GM18907 (cell line): ENCODE measurements around the gene EYA4.
A peak's percentile ranks its signal among the peaks of the same experiment; 100 is the strongest.

ENCODE experiments used
- ATAC-seq: cut with Tn5 transposase; IDR thresholded peaks from one replicate; pipeline ENCODE4 v1.9.1; 2021; ENCODE audit warnings: mild to moderate bottlenecking, moderate library complexity; ENCODE audit not compliant: unreplicated experiment

The EYA4 gene, protein sequence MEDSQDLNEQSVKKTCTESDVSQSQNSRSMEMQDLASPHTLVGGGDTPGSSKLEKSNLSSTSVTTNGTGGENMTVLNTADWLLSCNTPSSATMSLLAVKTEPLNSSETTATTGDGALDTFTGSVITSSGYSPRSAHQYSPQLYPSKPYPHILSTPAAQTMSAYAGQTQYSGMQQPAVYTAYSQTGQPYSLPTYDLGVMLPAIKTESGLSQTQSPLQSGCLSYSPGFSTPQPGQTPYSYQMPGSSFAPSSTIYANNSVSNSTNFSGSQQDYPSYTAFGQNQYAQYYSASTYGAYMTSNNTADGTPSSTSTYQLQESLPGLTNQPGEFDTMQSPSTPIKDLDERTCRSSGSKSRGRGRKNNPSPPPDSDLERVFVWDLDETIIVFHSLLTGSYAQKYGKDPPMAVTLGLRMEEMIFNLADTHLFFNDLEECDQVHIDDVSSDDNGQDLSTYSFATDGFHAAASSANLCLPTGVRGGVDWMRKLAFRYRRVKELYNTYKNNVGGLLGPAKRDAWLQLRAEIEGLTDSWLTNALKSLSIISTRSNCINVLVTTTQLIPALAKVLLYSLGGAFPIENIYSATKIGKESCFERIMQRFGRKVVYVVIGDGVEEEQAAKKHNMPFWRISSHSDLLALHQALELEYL

DNA sequence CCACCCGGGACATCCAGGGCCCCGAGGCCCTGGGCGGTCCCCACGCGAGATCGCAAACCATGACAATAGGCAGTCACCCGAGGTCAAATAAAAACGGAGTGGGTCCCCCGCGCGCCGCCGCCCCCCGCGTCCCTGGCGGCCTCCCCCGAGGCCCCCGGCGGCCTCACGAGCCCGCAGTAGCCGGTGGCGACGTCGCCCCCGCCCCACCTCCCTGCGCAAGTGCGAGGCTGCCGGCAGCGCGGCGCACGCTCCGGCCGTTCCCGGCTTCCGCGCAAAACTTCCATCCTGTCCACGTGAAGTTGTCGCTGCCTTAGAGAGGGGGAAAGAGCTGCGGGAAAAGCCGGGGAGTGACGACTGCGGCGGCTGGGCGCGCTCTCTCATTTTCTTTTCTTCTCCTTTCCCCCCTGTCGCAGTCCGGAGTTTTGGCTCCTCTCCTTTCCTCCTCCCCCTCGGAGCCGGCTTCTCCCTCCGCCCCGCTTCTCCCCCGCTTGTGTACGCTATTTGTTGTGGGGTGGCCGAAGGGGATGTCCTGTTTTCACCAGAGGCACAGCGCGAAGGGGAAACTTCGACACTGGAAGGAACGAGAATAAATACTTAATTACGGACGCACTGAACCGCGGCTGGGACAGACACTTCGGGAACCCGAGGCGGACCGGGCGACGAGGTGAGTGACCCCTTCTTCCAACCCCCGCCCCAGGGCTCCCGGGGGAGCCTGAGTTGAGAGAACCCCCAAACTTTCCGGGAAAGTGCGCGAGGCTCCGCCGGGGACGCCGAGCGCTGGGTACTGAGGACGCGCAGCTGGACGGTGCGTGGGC, at the start of gene EYA4:
TSS of gene EYA4 (plus strand) at position 272 of the 815 bp plus-strand sequence. CDS start 33,424 bp downstream, outside the sequence.
- ATAC-seq = no peak

DNA sequence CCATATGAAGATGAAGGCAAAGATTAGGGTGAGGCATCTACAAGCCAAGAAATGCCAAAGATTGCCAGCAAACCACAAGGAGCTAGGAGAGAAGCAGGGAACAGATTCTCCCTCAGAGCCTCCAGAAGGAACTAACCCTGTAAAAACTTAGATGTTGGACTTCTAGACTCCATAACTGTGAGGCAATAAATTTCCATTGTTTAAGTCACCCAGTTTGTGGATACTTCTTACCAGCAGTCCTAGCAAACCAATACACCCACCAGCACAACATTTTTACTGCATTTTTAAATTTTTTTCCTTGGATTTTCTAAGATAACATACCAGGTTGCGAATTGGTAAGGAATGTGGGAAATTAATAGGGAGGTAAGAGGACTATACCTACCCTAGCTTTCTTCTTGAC, 47.8 kb upstream of the EYA4 start:
- no peak for ATAC-seq

DNA sequence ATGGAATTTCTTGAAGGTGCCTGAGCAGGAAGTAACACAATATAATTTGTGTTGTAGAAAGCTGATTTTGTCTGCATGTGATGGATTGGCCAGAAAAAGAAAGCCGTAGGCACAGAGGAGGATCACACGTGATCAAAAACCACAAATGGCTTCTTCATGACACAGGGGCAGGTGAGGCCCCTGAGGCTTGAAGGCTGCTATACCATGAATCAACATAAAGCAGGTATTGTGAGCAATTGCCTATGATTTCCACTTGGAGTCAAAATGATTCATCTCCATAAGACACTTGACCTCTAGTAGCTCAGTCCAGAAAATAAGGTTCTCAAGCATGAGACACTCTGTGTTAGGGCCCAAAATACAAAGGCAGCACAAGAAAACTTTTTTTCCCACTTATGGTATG, 42.4 kb upstream of the EYA4 start:
- ATAC-seq = no peak

DNA sequence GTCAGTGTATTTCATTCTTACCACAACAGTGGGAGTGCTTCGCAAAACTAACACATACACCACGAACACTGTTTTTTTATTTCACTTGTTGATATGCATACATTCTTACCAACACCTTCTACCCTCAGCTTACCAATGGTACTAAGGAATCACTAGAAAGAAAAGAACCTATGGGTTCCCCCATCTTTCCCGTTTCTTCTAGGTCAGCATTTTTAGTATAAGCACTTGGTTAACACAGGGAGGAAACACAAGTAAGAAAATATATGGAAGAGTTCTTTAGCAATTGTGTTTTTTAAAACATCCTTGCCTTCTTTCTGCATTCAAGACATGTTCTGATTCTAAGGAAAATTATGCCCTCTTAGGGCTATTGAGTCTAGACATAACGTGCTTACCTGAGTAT, 39.9 kb upstream of the EYA4 start:
- ATAC-seq = no peak

DNA sequence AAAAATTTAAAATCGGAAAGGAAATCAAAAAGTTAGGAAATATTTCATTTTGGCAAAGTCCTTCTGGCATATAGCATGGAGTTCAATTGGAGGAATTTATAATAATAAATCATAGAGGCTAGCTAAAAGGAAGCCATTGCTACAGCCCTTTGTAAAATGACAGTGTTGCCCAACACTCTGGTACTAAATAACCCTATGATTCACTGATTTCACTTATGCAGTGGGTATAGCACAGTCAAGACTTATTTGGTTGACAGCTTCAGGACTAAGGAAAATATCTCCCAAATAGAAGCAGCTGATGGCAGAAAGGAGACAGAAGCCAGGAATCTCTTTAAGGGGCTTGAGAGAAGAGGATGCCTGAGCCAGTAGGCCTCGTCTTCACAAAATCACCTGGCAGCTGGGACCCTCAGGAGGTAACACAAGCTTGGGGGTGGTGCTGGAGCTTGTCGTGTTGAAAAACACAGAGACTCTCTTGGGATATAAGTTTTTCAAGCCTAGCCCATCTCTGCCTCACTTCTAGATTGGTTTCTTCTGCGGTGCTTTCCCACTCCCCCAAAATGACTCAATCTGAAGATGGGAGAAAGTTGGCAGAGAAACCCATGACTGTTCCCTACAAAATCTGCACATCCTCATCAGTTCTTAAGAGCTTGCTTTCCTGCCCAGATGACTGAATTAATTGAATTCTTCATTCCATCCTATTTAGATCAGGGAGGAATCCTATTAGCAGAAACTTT, 38.4 kb upstream of the EYA4 start:
- no peak for ATAC-seq

DNA sequence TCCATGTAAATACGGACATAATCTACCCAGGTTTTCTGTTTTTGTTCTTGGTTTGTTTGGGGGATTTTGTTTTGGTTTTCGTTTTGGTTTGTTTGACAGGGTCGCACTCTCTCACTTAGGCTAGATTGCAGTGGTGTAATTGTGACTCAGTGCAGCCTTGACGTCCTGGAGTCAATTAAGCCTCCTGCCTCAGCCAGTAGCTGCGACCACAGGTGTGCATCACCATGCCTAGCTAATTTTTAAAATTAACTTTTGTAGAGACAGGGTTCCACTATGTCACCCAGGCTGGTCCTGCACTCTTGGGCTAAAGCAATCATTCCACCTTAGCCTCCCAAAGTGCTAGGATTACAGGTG, 37.8 kb upstream of the EYA4 start:
- no peak for ATAC-seq

DNA sequence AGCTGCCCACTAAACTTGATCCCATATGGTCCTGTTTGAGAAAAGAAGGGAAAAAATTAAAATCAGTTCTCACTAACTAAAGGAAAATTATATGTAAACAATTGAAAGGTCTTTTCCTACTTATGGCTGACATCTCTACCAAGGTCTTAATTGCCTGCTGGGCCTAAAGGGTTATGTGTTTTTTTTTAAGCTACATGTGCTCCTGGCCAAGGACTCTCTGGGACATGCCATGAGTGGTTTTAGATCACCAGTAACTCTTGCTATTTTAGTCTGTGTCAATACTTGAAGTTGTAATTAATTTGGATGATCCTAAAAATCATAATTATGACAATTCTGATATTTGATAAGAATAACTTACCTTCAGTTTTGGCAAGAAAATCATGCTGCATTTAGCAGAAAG, 35.9 kb upstream of the EYA4 start:
- ATAC-seq = no peak

DNA sequence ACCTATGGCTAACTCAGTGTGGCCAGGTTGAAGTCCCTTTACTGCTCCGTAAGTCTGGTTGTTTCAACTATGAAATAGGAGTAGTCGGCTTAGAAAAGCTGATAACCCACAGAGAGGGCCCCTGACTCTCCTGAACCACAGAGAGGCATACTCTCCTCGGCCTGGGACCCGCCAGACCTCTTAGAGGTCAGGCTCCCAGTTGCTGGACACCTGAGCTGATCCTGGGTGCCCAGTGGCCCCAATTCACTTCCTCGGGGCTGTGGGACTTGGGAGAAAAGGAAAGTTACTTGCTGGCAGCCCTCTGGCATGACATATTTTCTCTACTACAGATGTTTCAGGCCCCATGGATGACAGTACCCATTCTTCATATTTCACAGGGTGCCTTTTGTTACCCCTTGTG, 34.2 kb upstream of the EYA4 start:
- ATAC-seq = no peak

DNA sequence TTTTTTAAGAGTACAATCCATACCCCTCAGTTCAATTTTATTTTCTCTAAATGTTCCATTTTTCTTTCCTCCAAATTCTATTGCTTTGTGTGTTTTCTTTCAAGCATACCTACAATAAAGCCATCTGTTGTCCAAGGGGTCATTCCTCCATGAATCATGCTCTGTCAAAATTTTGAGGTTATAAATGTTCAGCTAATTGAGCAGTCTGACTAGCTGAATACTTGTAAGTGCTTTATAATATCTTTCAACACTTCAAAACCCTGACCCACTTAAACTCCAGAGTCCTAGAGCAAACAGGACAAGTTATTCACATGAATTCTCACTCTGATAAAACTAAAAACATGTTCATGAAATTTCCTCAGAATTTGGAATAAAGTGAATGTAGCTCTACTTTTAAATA, 33.4 kb upstream of the EYA4 start:
- no peak for ATAC-seq

DNA sequence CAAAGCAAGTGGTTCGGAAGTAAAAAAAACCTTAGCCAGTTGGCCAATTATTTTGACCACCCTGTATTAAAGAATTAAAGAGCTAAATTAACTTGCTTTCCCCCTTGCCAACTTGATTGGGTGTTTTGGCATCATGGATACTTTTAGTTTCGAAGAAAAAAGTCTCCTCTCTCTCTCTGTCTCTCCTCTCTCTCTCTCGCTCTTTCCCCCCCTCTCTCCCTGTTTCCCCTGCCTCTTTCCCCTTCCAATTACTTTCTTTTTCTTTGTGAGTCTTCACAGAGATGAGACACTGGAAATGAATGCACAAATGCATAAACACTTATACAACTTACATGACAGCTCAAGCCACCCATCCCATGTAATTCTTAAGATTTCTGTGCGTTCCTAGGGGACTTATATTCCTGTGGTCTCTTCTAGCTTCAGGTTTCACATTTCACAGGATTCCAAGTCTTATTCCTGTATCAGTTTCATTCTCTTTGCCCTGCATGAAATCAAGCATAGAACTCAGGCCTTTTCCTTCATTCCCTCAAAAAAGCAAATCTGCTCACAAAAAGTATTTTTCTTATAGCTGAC, 32.9 kb upstream of the EYA4 start:
- no peak for ATAC-seq

DNA sequence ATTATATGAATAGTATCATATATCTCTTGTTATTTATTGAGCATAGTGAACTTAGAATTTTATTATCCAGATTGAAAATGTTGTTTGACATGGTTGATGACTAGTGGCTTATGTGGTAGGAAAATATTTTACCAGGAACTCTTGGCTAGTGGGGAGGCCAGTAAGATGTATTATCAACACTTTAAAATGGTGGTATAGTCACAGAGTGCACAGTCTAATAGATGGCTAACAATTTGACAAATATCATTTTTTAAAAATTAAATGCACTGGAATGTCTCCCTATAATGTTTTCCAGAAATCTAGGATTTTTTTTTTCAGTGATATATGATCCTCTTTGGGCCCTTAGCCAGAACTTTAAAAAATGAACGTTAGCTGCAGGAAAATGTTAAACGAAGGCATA, 26.9 kb upstream of the EYA4 start:
- ATAC-seq = no peak

DNA sequence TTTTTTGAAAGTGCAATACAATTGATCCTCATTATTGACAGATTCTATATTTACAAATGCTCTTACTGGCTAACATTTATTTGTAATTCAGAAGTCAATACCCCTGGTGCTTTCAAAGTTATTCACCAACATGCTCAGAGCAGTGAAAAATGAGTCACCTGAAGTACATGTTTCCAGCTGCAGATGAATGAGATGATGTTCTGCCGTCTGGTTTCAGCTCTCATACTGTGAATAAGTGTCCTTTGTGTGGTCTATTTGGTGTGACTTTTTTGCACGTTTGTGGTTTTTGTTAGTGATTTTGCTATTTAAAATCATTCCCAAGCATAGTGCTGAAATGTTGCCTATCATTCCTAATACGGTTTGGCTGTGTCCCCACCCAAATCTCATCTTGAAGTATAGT, 22.3 kb upstream of the EYA4 start:
- peak; percentile 54 for ATAC-seq

DNA sequence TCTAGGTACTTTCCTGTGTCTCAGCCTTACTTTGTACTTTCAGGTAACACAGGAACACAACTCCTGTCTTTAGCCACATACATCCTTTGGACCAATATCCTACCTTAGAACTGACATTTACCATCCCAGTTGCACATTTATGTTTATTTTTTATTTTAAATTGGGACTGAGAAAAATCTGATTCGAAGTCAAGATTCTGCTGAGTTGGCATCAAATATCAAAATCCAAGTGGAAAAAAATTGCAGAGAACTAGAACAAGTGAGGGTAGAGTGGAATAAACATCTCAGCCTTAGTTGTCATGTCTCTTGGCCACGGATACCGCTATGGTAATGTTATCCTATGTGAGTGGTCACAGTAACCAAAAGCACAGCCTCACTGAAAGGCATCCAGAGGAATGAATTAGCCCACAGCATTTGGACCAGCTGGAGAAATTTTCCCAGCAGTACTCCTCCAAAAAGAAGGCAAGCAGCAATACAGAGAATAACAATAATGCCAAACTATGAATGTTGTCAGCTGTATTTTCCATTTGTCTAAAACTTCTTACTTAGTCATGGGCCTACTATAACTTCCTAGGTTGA, 17.6 kb upstream of the EYA4 start:
- ATAC-seq = no peak

DNA sequence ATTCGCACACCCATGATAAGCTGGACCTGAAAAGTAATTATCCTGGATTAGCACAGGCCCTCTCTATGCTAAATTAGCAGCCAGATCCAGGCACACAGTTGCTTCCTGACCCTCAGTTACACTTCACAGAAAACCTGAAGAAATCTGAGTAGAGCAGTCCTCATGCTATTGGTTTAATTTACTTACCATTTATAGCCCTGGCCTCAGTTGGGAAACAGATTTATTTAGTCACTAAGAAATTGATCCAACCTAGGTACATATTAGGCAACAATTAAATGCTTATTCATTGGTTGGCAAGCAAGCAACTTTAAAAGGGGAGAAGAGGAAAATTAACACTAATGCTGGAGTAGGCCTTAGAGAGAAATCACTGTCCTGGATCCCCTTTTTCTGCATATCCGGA, 15.6 kb upstream of the EYA4 start:
- ATAC-seq = no peak

DNA sequence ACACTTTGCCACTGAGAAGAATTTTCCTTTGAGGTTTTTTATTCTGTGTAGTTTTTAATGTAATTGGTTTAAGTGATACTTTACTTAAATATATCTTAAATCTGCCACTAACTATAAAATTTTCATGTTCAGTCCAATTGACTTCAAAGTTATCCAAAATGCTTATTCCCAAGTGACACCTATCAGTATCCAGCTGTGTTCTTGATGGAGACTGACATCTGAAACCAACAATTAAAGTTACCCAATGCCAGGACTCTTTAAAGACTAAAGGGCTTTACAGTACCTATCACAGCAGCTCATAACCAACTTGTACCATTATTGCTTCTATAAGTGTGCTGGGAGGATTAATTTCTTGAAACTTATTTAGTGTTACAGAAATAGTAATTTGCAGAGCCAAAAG, 13.8 kb upstream of the EYA4 start:
- ATAC-seq = no peak

DNA sequence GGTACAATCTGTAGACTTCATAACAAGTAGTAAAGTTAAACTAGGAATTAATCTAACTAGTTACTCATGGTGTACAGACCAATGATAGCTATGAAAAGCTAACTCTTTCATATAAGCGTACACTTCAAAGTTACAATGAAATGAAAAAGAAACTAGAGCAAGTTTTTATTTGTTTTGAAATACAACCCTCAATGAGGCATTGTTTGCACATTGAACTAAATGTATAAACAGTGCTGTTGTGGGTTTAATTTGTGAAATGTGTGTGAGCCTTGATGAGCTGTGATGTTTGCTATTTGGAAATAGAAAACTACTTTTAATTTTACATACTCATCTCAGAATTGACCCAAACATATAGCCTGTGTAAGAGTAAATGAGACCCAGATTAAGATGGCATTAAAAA, 11.1 kb upstream of the EYA4 start:
- no peak for ATAC-seq

DNA sequence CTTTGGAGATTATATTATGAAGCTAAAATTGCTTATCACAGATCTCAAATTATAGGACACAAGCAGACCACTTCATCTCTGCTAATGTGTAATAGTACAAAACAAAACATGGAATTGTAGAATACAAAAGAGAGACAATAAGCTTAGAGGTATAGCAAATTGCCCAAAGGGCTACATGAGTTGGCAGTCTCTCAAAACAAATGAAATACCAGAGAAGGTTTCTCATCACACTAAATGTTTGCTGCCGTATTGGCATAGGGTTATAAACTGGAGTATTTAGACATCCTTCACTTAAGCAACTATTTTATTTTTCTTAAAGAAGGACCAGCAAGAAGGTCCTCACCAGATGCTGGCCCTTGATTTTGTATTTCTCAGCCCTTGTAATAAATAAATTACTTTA, 5.9 kb upstream of the EYA4 start:
- ATAC-seq = no peak

DNA sequence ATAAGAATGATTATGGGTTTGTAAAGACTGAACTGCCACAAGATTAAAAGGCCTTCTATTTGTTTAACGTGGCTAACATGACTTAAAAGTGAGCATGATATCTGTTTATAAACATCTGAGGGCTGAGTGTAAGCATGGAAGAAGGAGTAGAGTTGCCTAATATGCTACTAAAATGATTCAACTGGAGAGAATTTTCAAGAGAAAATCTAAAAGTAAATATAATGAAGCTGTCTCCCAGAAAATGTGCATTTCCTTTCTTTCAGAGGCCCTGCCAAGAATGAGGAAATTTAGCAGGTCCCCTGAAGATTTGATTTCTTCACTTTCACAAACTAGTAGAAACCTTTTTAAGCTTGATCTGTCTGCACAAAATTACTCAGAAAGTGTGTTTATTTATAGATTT, 4.2 kb upstream of the EYA4 start:
- ATAC-seq = no peak

DNA sequence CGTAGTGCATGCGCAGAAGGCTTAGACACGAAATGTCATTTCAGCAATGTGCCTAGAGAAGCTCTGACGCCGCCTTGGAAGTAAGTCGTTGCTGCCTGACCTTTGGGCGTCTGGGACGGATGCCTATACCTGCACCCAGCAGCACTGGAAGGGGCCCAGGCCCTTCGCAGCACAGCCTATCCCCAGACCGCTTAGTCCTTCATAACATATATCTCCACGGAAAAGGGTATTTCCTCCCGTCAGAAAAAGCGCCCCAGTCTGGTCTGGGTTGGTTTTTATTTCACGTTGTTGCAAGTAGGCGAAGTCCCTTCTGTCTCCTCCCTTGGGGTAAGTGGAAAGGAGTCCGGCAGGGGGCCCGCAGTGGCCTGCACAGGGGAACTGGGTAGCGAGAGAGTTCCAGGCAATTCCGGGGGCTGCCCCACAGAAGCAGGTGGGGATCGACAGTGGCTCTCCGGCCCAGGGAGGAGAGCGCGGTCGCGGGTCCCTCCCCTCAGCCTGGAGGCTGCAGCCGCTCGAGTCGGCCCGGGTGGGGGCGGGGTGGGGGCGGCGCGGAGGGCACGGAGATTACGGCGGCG, 559 bp upstream of the EYA4 start:
- ATAC-seq = no peak
